GM12878 (cell line): Measurements from ENCODE around the gene PTPRD. TPM values are rescaled to one million over a fixed set of nuclear protein-coding genes. Genes with fewer than 3 reads are reported as not detected.

Experiments used
- HSF1 ChIP-seq: fragments of 150-350 bp; IDR thresholded peaks from 2 replicates; pipeline ENCODE4 v1.6.1; 2014; ENCODE audit warnings: mild to moderate bottlenecking, low read depth, low read length
- RFX5 ChIP-seq: IDR thresholded peaks from 2 replicates; pipeline ENCODE4 v1.6.1; 2011; ENCODE audit warnings: low read depth, low read length, improper control_type of control experiment
- SMARCA5 ChIP-seq: fragments of 450-650 bp; IDR thresholded peaks from 2 replicates; pipeline ENCODE4 v1.6.1; 2017; ENCODE audit warnings: mild to moderate bottlenecking
- SRF ChIP-seq, 2 experiments: IDR thresholded peaks; 2 replicates each; pipeline ENCODE4 v1.6.1; 2011; ENCODE audit warnings: low read depth in 2 of 2, low read length in 2 of 2, mild to moderate bottlenecking in 1 of 2, moderate library complexity in 1 of 2
- ZBTB11 ChIP-seq: fragments of 450-650 bp; formaldehyde crosslinking; IDR thresholded peaks from 2 replicates; pipeline ENCODE4 v1.5.0; 2022; ENCODE audit warnings: mild to moderate bottlenecking, missing genetic modification characterization
- ZBTB33 ChIP-seq: fragments of 450-650 bp; IDR thresholded peaks from 2 replicates; pipeline ENCODE4 v1.6.1; 2017; ENCODE audit warnings: mild to moderate bottlenecking
- ZNF384 ChIP-seq: IDR thresholded peaks from 2 replicates; pipeline ENCODE4 v1.6.1; 2012; ENCODE audit warnings: low read depth, mild to moderate bottlenecking, low read length, improper control_type of control experiment, borderline replicate concordance
- polyA plus RNA-seq, 11 experiments: library from polyadenylated mRNA; depleted of rRNA in 4 of 11; unstranded in 6 of 11; stranded (reverse) in 5 of 11; fragments of >200 nt; fragmentation: Nextera tagmentation in 4 of 11; fragmentation: Illumina TruSeq in 1 of 11; extraction: Ambion mirVana in 4 of 11; extraction: Trizol in 1 of 11; gene quantifications; 1 replicate in 1 of 11; 2 replicates in 10 of 11; pipeline versions ENCODE4 v1.2.1 to v1.2.3, GENCODE V29; 2011 to 2016; ENCODE audit warnings: inconsistent platforms in 2 of 11, missing spikeins in 2 of 11, low read depth in 1 of 11
- total RNA-seq, 4 experiments: library from RNA; depleted of rRNA in 3 of 4; stranded (reverse); fragments of >200 nt in 3 of 4; fragmentation: Illumina TruSeq in 1 of 4; extraction: Trizol in 1 of 4; gene quantifications; 2 replicates each; pipeline versions ENCODE4 v1.2.1 to v1.2.3, GENCODE V29; 2013 to 2021

Gene PTPRD
- total and polyA plus RNA-seq, 10 of the 15 experiments (the other 5 are each of a cell fraction or from before 2014, with no cell fraction given), result under 0.01 to 0.05 (median 0.01) TPM; not detected in 7

- TF ChIP-seq ZBTB33 (no peak), HSF1 (no peak), ZBTB11 (CRISPR knock-in tag) (no peak), SMARCA5 (no peak), RFX5 (no peak), ZNF384 (no peak), SRF (IDR thresholded peaks at IDR 0.05; ENCODE audit: low read depth in 2 of 2, low read length in 2 of 2) (no peak)
- TF ChIP-seq, all 136 proteins: peak for 0
These were observed 353.1 kb downstream of the PTPRD start (continued) for GRCh38 chr9:10259668-10260067.
